NCI-H2107 treated with DMSO at 0.1 percent for 48 hours (cell line): Measurements from ENCODE around the gene CD109.
"Not testable (repeated sequence)": the region's sequence is repeated elsewhere in the genome, so short reads cannot be mapped to it uniquely, and the experiment has no call there.

Experiments used
- DNase-seq: peaks from one replicate; lab custom pipeline; 2025; ENCODE audit not compliant: unreplicated experiment; lab: John Stamatoyannopoulos, UW

Gene CD109

DNA sequence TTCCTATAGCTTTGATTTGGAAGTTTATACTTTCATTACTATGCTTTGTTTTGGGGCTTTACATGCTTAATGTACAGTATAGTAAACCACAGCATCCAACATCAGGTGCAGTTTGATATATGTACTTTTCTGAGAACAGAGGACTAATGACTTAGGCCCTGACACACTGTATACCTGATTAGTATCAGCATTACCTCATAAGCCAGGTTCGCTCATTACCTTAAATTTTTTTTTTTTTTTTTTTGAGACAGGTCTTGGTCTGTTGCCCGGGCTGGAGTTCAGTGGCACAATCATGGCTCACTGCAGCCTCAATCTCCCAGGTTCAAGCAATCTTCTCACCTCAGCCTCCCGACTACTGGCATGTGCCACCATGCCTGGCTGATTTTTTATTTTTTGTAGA lies 28.4 kb downstream of the CD109 start:
- no peak for DNase-seq

DNA sequence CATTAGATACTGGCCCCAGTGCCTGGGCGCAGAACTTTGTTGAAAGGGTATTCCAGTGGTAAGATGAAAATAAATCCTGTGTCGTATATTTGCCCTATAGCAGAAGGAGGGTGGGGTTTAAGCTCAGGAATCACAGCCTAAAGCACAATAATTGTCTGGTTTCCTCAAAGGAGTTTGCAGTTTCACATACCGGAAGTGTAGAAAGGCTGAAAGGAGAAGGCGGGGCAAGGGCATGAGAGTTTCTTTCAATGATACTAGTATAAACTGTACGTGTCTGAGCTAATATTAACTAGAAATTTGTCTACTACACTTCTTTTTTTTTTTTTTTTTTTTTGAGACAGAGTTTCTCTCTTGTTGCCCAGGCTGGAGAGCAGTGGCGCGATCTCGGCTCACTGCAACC lies 29.2 kb downstream of the CD109 start:
- DNase-seq = not testable (repeated sequence)

DNA sequence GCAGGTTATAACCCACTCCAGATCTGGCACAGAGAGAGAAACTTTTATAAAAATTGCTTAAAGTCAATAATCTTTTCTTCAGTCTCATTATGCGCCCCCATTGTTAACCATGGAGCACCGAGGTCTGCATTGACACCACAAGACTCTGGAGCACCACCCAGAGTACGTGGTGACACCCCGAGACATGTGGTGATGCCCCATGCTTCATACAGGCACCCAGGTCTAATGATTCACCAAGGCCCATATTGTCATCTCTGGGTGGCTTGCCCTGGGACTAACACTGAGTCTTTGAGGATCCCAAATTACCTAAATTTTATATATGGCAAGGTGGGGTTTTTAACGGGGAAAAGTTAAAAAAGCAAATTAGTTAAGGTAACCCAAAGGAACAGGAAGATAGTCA lies 31.1 kb downstream of the CD109 start:
- no peak for DNase-seq

DNA sequence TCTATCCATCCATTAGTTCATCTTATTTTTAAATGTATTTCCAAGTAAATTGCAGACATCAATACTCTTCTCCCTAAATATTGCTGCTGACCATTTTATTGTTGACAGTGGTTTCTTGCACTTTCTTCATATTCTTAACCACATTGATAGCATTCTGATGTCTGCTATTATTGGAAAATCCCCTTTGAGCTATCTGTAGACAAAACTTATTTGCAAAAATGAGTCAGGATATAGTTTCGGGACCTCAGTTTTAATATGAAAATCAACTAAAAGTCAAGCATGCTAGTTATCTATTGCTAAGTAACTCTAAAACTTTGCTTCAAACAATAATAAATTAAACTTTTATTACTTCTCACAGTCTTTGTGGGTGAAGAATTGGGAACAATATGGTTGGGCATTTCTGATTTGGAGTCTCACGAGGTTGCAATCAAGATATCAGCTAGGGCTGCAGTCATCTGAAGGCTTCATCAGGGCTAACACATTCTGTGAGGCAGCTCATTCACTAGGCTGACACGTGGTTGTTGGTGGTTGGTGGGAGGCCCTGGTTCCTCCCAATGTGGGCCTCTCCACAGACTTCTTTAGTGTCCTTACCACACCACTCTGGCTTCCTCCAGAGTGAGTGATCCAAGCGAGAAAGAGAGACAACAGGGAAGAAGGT lies 32.7 kb downstream of the CD109 start:
- no peak for DNase-seq

DNA sequence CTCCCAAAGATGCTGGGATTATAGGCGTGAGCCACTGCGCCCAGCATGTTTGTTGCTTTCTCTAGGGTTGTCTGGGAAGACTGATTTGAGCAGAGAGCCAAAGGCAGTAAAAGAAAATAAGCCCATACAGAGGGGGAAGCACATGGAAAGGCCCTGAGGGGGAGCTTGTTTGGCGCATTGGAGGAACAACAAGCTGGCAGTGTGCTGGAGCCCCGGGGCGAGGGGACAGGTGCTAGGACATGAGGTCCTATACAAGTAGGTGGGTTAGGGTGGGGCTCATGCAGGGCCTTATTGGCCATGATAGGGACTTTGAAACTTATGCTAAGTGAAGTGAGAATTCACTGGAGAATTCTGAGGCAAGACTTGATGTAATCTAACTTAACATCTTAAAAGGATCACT lies 35.3 kb downstream of the CD109 start:
- no peak for DNase-seq

DNA sequence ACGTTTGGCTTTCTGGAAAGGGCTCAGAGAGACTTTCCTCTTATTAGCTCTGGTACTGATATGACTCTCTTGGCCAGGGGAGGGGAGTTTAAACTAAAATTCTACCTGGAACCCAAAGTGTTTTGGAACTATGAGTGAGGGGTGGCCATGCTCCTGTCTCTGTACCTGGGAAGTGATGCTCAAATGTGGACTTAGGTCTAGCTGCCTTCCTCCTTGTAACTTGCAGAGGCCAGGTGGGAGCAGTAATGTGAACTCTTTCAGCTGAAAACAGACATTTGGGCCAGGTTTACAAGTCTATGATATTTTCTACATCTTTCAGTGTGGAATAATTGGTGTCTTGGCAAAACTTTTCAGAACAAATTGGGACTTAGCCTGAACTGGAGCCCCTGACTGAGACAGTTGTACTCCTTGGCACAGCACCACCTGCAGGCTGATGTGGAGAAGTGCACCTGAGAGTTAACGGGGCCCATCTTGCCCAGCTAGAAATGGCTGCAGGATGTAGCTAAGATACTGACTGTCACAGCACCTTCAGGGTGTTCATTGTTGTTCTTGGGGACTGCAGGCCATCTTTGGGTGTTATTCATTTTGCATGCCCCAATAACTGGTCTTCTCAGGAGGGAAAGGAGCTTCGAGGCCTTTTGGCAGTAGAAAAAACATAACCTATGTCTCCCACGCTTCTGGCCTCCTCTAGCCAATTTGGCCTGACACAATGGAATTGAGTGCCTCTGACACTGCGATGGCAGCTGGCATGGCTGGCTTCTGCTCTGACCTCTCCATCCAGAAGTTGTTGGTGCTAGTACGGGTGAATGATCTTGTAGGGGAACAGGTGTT lies 37.1 kb downstream of the CD109 start:
- DNase-seq = peak; percentile 4

DNA sequence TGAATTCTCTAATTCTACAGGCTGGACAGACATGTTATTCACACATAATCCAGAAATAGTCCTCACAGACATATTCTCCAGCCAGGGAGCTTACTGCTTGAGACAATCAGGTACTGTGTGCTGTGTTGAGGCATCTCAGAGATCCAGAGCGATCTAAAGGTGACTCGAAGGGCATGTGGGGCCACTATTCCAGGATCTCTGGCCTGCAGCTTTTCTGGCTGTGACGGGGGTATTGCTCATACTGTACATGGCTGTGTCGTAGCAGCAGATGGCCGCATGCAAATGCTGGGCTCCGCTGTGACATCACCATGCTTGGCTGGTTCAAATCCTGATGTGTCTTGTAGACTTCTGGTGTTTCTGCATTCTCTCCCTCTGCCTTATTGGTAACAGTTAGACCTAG lies 37.8 kb downstream of the CD109 start:
- DNase-seq = no peak

DNA sequence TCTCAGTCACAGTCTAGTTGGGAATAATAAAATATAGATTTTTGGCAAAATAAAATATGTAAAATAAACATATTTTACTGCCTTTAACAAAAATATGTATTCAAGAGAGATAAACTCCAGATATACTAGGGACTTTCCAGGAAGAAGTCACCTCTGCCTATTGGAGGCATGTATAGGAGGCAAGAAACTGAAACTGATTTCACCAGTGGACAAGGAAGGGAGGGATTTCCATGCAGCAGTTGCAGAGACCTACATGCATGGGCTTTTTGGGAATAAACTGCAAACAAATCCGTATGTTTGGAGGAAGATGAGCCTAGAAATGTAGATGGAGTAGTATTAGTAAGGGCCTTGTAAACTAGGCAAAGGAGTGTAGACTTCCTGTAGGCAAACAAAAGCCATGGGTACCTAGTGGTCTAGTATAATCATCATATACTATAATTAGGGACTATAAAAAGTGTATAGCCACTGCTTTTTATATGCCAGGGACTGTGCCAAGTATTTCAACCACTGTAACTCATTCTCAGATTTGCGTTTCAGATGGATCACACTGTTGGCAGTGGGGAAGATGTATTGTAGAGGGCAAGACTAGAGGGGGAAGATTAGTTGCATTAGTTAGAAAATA lies 38.9 kb downstream of the CD109 start:
- DNase-seq = no peak

DNA sequence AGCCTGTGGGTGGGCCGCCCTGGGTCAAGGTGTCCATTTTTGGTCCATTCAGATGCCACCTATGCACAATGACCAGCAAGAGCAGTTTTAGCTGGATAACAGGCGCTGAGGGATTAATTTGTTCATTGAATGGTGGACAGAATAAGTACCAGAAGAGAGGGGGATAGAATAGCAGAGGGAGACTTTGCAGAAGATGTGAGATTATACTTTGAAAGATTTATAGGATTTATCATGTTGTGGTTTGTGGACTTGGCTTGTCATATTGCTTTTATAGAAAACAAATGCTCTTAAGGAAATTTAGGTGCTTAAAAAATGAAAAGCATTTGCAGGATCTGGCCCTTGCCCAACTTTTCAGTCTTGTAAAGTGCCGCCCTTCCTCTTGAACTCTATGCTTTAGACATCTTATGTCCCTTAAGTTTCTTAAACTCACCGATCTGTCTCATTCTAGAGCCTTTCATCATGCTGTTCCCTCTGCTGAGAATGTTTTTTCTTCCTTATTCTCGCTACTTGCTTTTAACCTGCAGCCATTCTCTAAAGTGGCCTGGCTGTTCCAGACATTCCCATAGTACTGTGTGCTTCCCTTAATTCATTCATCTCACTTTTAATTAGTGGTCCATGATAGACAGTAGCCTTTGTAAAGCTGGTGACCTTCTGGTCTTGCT lies 42.5 kb downstream of the CD109 start:
- DNase-seq = no peak

DNA sequence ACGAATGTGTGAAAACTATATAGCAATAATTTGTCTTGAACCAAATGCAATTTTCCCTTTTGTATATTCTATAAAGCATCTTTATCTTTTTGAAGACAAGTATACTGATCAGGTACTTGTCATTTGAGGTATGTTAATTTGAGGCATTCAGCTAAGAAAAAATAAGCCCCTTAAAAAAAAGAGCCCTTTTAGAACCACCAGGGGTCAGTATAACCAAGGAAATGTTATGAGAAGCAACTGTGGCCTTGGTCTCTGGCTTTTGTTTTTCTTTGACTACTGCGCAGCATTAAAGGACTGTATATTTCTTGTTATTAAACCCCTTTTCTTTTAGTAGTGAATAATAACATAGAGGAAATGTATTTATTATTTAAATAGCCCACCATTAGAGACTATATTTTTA lies 43.1 kb downstream of the CD109 start:
- DNase-seq = peak; percentile 23

DNA sequence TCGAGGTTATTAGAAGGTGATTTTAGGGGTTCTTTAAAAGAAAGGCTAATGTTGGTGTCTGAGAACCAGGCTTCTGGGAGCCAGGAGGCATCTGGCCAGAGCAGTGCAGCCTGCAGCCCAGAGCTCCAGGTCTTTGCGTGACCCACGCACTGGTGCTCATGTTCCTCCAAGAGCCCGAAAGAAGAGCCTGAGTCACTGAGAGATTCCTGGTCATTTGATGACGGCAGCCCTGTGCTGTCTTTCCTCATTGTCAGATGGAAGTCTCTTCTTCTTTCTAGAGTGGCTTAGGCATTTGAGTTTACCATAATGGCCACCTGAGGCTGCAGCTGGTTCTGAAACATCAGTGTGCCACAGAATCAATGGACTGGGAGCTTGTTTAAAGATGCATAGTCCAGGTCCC lies 46.4 kb downstream of the CD109 start:
- no peak for DNase-seq

DNA sequence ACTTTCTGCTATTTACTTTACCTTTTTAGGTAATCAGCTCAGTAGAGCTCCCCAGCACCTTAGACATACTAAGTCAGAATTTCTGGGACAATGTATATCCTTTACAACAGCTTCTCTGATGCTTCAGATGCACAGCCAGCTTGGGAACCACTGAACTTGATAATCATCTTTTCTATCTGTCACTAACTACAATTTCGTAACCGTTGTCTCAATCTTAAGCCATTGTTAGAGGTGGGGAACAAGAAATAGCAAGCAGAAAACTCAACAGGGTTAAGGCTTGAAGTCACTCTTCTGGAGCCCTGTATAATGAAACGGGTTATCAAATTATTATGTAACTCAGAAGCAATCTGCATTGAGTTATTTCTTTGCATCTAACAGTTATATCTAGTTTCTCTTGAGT lies 47.1 kb downstream of the CD109 start:
- no peak for DNase-seq

DNA sequence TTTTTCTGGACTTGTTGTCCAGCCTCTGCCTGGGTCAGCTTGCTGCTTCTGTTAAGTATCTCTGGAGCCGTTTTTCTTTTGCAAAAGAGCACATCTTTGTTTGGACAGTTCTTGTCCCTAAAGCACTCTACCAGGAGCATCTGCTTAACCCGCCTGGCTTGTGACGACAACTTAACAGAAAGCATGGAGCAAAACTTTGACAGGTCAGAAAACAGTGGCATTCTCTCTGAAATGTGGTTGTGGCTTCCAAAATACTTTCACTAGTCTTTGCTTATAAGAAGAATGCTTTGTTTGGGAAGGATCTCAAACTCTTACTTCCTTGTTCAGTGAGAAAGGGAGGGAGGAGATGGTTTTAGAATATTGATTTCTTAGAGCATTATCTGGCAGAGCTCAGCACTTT lies 47.6 kb downstream of the CD109 start:
- DNase-seq = no peak

DNA sequence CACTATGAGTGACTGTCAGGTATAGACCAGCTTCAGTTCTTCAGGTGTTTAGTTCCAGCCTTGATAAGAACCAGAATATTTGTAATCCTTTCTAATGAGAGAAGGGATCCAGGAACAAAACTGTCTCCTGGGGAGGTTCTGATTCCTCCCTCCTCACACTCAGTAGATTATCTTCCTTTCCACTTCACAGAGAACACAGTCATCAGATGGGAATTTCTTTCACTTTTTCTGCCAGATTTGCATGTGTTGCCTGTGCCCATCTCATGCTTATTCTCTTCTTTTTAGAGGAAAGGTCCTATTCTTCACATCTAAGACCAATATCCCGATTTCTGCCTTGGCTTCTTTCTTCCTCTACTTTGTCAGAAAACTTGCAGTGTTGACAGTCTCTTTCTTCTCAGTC lies 50.8 kb downstream of the CD109 start:
- no peak for DNase-seq

DNA sequence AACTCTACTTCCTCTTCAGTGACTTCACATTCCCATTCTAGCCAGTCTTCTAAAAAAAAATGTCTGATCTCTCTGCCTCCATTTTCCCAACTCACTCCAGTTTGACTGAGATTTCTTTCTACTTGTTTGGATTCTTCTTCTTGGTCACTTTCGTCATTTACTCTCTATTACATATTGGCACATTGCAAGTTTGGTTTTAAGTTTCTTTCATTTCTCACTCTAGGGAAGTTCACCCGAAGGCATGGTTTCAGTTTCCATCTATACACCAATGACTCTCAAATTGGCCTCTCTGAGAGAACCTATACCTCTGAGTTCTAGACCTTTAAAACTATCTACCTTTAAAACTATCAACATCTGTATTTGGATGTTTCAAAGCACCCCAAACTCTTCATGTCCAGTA lies 51.3 kb downstream of the CD109 start:
- DNase-seq = no peak

DNA sequence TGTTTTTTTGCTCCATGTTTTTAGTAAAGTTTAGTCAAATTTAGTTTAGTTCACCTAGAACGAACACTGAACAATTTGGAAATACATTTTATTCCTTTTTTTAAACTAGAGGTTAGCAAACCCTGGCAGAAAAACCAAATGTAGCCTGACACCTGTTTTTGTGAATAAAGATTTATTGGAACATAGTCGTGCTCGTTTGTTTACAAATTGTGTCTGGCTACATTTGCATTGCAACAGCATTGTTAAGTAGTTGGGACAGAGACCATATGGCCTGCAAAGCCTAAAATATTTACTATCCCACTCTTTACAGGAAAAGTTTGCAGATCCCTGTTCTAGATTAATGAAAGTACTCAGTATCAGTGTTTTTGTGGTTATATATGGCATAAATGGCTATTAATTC lies 56.9 kb downstream of the CD109 start:
- DNase-seq = no peak

DNA sequence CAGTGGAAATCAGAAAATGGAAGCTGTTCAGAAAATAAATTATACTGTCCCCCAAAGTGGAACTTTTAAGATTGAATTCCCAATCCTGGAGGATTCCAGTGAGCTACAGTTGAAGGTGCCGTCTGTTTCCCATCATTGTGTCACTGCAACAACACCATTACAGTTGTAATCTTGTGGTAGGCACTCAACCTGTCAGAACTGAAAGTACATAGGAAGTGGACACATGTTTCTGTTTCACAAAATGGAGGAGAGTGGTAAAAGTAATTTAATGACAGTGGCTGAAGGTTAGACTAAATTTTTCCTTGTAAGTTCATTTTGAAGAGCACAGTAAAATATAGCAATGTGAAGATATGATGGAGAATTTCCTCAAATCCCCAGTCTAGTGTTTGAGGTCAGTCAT lies 70.0 kb downstream of the CD109 start:
- no peak for DNase-seq

DNA sequence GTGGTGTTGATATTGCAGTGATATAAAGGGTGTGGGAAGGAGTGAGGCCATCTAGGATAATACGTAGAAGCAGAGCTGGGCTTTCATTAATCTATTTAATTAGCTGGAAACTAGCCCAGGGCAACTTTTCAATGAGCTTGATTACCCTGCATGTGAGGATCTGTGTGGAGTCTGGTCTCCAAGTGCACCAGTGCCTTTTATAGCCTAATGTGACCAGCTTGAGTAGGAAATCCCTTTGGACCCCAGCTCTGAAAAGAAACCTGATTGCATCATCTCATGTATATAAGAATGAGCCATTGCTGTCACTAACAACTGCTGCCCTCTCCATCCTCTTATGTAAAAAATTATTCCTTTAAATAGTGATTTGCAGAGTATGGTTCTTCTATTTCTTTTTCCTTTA lies 72.6 kb downstream of the CD109 start:
- no peak for DNase-seq

DNA sequence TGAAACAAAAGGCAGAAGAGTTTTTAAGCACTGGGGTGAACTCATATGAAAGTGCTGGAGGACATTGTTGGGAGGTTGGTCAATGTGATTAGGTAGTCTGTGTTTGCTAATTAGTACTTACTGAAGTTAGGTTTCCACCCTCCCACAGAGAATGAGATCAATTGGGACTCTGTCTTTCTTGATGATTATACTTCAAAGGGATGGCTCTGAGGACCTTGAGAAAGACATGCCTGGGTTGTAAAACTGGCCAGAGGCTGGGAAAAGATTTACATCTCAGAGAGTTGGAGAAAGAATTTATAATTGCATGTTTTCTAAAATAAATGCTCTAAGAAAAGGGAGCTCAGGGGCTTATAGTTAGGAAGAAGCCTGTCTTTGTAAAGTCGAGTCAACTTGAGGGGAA lies 74.0 kb downstream of the CD109 start:
- DNase-seq = no peak

DNA sequence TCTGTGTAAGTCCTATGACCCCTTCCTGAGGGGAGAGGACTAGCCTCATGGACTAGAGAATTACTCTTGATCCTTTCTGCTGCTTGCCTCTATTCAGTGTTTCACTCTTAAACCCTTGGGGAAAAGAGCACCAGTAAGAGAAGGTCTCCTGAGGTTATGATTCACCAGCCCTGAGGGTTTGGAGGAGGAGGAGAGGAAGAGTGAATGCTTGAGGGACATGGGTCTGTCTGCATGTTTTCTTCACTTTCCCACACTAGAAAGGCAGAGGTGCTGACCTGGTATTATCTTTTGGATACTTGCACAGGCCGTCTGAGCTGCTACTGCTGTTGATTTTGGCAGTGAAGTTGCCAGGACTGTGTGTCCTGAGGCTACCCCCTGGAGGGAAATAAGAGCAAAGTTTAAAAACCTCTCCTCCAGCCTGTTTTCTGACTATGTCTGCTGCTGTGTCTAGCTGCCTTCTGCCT lies 78.3 kb downstream of the CD109 start:
- no peak for DNase-seq

DNA sequence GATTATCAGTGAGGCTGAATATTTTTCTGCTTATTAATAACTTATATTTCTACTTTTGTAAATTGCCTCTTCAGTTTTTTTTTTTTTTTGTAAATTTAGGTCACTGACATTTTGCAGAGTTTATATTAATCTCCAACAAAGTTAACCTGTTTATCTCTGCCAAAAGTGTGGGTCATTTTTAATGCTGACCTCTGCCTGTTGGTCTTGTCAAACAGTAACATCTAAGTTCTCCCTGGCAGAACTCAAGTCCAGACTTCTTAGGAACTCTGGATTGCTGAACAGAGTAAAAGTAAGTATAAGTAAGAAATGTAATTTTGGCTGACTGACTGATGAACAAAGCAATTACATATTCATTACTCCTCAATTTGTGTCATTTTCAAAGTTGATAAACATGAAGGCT lies 83.9 kb downstream of the CD109 start:
- DNase-seq = no peak

DNA sequence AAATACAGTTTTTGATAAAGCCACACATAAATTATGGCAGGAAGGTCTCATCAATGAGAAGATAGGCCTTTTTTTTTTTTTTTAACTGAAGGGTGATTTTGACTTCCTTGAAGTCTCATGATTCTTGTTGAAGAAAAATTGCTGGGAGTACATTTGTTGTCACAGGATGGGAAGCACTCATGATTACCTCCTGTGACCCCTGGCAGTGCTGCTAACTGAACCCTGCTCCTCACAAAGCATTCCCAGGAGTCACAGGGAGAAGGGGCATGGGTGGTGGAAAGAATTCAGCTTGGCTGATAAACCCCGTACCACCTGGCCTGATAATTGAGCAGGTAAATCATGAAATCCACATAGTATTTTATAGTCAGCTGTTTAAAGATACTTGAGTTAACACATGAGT lies 86.9 kb downstream of the CD109 start:
- DNase-seq = no peak
